OCI-LY7 (cell line): ENCODE results near the gene RUSF1. TPM values are rescaled to one million over a fixed set of nuclear protein-coding genes. Genes with fewer than 3 reads are reported as not detected.

Experiments used
- BruUV-seq: library from RNA; stranded (reverse); fragments of 400-500 nt; replicated peaks from 2 replicates; lab custom pipeline; 2021; lab: Mats Ljungman, UMichigan
- CTCF ChIA-PET: fragments of 300-600 bp; sonication (Branson Sonifier 250); formaldehyde crosslinking; loops from one replicate; lab custom pipeline; 2022; ENCODE audit warnings: antibody characterized with exemption; ENCODE audit not compliant: unreplicated experiment; lab: Charles Lee
- POLR2A ChIA-PET: fragments of 300-600 bp; sonication (Branson Sonifier 250); formaldehyde crosslinking; loops from one replicate; lab custom pipeline; 2022; ENCODE audit warnings: antibody characterized with exemption; lab: Charles Lee
- DNase-seq: peaks from one replicate; pipeline ENCODE4 v3.0.0-alpha.2; 2015; ENCODE audit warnings: low spot score
- H2AFZ ChIP-seq: fragments of 200-600 bp; sonication (generic), shearing (Covaris generic); 2 replicates; pipeline ENCODE4 v1.6.1; 2014; ENCODE audit warnings: mild to moderate bottlenecking, antibody characterized with exemption, low read length, moderate library complexity
- H3K27ac ChIP-seq: fragments of 200-600 bp; sonication (generic); 2 replicates; pipeline ENCODE4 v1.5.1; 2014; ENCODE audit warnings: mixed run types, low read depth, mild to moderate bottlenecking, moderate library complexity, low read length, inconsistent platforms; ENCODE audit not compliant: poor library complexity, severe bottlenecking
- H3K36me3 ChIP-seq: fragments of 200-600 bp; sonication (generic); 2 replicates; pipeline ENCODE4 v1.6.1; 2014; ENCODE audit warnings: mild to moderate bottlenecking, antibody characterized with exemption, low read length, moderate library complexity, mixed read lengths; ENCODE audit not compliant: insufficient read depth
- H3K4me1 ChIP-seq: fragments of 200-600 bp; sonication (generic); 2 replicates; pipeline ENCODE4 v1.5.1; 2014; ENCODE audit warnings: mild to moderate bottlenecking, low read length; ENCODE audit not compliant: insufficient read depth, poor library complexity, severe bottlenecking
- H3K4me2 ChIP-seq: fragments of 200-600 bp; sonication (generic); 2 replicates; pipeline ENCODE4 v1.6.1; 2014; ENCODE audit warnings: mild to moderate bottlenecking, low read length
- H3K4me3 ChIP-seq: fragments of 200-600 bp; sonication (generic); 2 replicates; pipeline ENCODE4 v1.5.1; 2014; ENCODE audit warnings: mild to moderate bottlenecking, low read depth, low read length; ENCODE audit not compliant: poor library complexity, severe bottlenecking
- H3K79me2 ChIP-seq: fragments of 200-600 bp; sonication (generic); 2 replicates; pipeline ENCODE4 v1.6.1; 2016; ENCODE audit warnings: low read depth, mild to moderate bottlenecking, low read length, moderate library complexity, mixed read lengths; ENCODE audit not compliant: insufficient read depth
- H3K9me2 ChIP-seq: fragments of 200-600 bp; sonication (generic); 2 replicates; pipeline ENCODE4 v1.6.1; 2016; ENCODE audit warnings: mild to moderate bottlenecking, low read length, mixed read lengths; ENCODE audit not compliant: insufficient read depth
- H3K9me3 ChIP-seq: fragments of 200-600 bp; sonication (generic); 2 replicates; pipeline ENCODE4 v1.6.1; 2014; ENCODE audit warnings: mild to moderate bottlenecking, mixed run types, low read length, mixed read lengths
- H4K20me1 ChIP-seq: fragments of 200-600 bp; sonication (generic); 2 replicates; pipeline ENCODE4 v1.6.1; 2014; ENCODE audit warnings: mild to moderate bottlenecking, antibody characterized with exemption, low read length, moderate library complexity, mixed read lengths; ENCODE audit not compliant: insufficient read depth
- EZH2phosphoT487 ChIP-seq: fragments of 200-600 bp; sonication (generic); IDR thresholded peaks from 2 replicates; pipeline ENCODE4 v1.6.1; 2018; ENCODE audit warnings: low read depth, borderline replicate concordance, mild to moderate bottlenecking, mixed run types, antibody characterized with exemption, low read length, moderate library complexity, mixed read lengths
- intact Hi-C: fragments of 100-400 bp; cut with micrococcal nuclease; formaldehyde crosslinking; loops from one replicate; pipeline ENCODE4 v1.10.0; 2022; ENCODE audit not compliant: unreplicated experiment
- total RNA-seq, 2 experiments: library from RNA; depleted of rRNA in 1 of 2; stranded (reverse); fragments of >200 nt in 1 of 2; shearing (Covaris generic) in 1 of 2; gene quantifications; 2 replicates each; pipeline ENCODE4 v1.2.3, GENCODE V29; 2014 to 2022
- TF ChIP-seq, protein P1 (sequence below): fragments of 200-600 bp; sonication (generic); conservative IDR thresholded peaks from 2 replicates; pipeline ENCODE4 v1.5.1; 2014; ENCODE audit warnings: mild to moderate bottlenecking, antibody characterized with exemption, low read length, moderate library complexity, mixed read lengths

The RUSF1 gene
- total RNA-seq, 2 experiments from 2014 or later, result 28.6 to 40.4 TPM

DNA sequence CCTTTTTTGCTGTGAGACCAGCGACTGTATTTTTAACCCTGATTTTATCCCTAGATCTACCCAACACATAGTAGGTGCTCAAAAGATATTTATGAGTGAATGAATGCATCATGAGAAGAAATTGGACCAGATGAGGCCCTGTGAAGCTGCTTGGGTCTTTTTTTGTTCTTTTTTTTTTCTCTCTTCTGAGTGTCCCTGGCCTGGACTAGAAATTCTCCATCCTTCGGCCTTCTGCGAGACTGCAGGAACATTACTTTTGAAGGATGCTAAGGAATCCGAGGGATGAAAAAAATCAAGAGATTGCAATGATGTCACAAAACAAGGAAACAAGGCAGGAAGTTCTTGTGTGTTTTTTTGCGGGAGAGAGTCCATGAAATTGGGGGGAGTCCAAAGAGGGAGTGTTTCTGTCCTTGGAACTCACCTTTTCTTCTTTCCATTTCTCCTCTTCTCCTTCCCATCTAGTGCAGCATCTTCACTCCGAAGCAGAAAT is 560 bp upstream of the RUSF1 start:
- H2AFZ ChIP-seq, result peak overlapping the region; percentile 98
- intact Hi-C loops, result loop anchor here (5.0 kb wide), 1 partner anchor 189 kb away; no protein-coding TSS in a partner anchor
- H3K9me3 ChIP-seq, result no peaks in the 10 kb centered on the region
- DNase-seq, result no peak
- no peaks in the 10 kb centered on the region for H3K9me2 ChIP-seq
- POLR2A ChIA-PET, result interaction anchor here (0.6 kb wide), 1 partner anchor 409 kb away, joined by 4 read pairs; no protein-coding TSS in a partner anchor
- H3K4me3 ChIP-seq, result peak overlapping the region; percentile 77
- no peak for TF ChIP-seq EZH2phosphoT487
- TF ChIP-seq, protein P1, sequence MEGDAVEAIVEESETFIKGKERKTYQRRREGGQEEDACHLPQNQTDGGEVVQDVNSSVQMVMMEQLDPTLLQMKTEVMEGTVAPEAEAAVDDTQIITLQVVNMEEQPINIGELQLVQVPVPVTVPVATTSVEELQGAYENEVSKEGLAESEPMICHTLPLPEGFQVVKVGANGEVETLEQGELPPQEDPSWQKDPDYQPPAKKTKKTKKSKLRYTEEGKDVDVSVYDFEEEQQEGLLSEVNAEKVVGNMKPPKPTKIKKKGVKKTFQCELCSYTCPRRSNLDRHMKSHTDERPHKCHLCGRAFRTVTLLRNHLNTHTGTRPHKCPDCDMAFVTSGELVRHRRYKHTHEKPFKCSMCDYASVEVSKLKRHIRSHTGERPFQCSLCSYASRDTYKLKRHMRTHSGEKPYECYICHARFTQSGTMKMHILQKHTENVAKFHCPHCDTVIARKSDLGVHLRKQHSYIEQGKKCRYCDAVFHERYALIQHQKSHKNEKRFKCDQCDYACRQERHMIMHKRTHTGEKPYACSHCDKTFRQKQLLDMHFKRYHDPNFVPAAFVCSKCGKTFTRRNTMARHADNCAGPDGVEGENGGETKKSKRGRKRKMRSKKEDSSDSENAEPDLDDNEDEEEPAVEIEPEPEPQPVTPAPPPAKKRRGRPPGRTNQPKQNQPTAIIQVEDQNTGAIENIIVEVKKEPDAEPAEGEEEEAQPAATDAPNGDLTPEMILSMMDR, result no peak
- H3K79me2 ChIP-seq, result no peaks in the 10 kb centered on the region
- H3K4me1 ChIP-seq, result peaks cover 25% of the 10 kb centered on the region
- TSS peak; percentile 92 for BruUV-seq
- peak overlapping the region; percentile 89 for H3K4me2 ChIP-seq
- no peaks in the 10 kb centered on the region for H4K20me1 ChIP-seq
- H3K27ac ChIP-seq, result peak overlapping the region; percentile 21
- no peaks in the 10 kb centered on the region for H3K36me3 ChIP-seq
- CTCF ChIA-PET, result no interaction called here

DNA sequence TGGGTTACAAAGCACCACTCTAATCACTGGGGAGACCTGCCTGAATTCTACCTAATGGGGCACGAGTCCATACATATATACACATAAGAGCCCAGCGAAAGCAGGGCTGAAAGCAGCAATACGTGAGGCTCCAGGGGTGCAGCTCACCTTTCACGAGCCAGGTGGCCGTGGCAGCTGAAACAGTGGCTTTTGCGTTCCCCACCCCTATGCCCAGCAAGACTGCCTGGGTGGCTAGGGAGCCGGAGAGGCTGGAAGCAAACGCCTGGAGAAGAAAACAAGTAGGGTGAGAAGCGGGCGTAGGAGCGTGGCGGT is 618 bp downstream of the RUSF1 start:
- H3K4me3 ChIP-seq, result peak overlapping the region; percentile 77
- no peaks in the 10 kb centered on the region for H3K79me2 ChIP-seq
- H3K27ac ChIP-seq, result no peak overlapping the region
- DNase-seq, result peak; percentile 23
- no peaks in the 10 kb centered on the region for H3K9me3 ChIP-seq
- no peaks in the 10 kb centered on the region for H3K36me3 ChIP-seq
- H2AFZ ChIP-seq, result peak overlapping the region; percentile 98
- H3K4me1 ChIP-seq, result peaks cover 25% of the 10 kb centered on the region
- POLR2A ChIA-PET, result interaction anchor here (1.6 kb wide), 1 partner anchor 15 kb away, joined by 3 read pairs; no protein-coding TSS in a partner anchor
- H4K20me1 ChIP-seq, result no peaks in the 10 kb centered on the region
- TF ChIP-seq EZH2phosphoT487, result no peak
- TF ChIP-seq, protein P1, result no peak
- H3K4me2 ChIP-seq, result peak overlapping the region; percentile 89
- CTCF ChIA-PET, result no interaction called here
- H3K9me2 ChIP-seq, result no peaks in the 10 kb centered on the region
- no TSS peak for BruUV-seq
- intact Hi-C loops, result loop anchor here (5.0 kb wide), 1 partner anchor 190 kb away; no protein-coding TSS in a partner anchor

DNA sequence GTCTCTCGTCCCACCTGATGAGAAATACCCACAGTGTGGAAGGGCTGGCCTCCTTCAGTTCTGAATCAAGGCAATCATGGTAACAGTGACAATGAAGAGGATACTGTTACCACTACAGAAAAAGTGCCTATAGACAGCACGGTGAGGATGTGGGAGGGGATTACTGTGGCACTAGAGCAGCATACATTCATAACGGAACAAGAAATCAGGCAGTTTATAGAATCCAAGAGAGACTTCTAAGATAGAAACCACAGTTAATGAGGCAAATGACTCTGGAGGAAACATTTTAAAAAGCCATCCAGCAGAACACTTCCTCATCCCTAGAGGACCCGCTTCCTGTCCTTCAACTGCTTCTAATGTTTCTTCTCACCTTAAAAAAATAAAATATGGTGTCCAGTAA is 2.7 kb downstream of the RUSF1 start:
- Histone ChIP-seq H3K9me3 (no peaks in the 10 kb centered on the region), H3K36me3 (no peaks in the 10 kb centered on the region), H3K4me1 (peaks cover 25% of the 10 kb centered on the region), H3K79me2 (no peaks in the 10 kb centered on the region), H3K9me2 (no peaks in the 10 kb centered on the region), H3K4me3 (no peak overlapping the region), H3K4me2 (no peak overlapping the region), H2AFZ (no peak overlapping the region), H4K20me1 (no peaks in the 10 kb centered on the region), H3K27ac (no peak overlapping the region)
- ChIA-PET CTCF (no interaction called here), POLR2A (interaction anchor here (0.5 kb wide), 1 partner anchor 490 kb away, joined by 4 read pairs; no protein-coding TSS in a partner anchor)
- BruUV-seq, result no TSS peak
- TF ChIP-seq, protein P1, result no peak
- no peak for TF ChIP-seq EZH2phosphoT487
- peak; percentile 11 for DNase-seq
- intact Hi-C loops, result loop anchor here (5.0 kb wide), 1 partner anchor 192 kb away; no protein-coding TSS in a partner anchor
